ENCODE results near the gene DHRS7.
A peak's percentile ranks its signal among the peaks of the same experiment; 100 is the strongest.
"Not testable (repeated sequence)": the region's sequence is repeated elsewhere in the genome, so short reads cannot be mapped to it uniquely, and the experiment has no call there.

DHRS7 gene

DNA sequence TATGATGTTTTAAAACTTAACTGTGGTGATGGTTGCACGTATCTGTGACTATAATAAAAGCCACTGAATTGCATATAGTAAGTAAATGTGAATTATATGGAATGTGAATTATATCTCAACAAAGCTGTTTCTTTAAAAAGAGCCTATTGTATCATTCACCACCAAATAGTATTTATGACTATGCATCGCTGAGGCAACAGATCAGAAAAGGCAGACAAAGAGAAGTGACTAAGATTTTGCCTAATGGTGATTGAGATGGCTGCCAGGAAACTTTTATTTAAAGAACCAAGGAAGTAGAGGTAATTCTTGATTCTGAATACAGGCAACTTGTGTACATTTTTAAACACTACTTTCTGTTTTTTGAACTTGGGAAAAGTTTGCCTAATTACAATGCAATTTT lies 31.7 kb downstream of the DHRS7 start:
- DNase-seq (ENCODE audit: low read depth) = no peak

DNA sequence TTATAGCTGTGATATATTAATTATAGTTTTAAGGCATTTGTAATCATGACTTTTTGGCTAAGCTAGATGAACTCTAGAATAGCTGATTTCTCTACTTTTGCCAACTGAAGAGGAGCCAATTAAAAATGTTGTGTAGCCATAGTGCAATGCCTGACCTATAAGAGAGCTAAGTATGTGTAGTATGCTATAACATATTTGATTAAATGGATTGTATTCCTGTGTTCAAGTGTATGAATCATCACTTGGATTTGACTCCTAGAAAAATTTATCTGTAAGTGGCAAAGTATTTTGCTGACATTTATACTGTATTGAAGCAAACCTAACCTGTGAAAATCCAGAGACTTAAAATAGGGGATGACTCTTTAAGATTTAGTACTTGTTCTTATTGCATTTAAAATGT lies 39.3 kb downstream of the DHRS7 start:
- DNase-seq (ENCODE audit: low read depth) = peak; percentile 28

GRCh38 chr14:60116181-60116580 lies 49.0 kb downstream of the DHRS7 start:
- peak; percentile 20 for DNase-seq (ENCODE audit: low read depth)

DNA sequence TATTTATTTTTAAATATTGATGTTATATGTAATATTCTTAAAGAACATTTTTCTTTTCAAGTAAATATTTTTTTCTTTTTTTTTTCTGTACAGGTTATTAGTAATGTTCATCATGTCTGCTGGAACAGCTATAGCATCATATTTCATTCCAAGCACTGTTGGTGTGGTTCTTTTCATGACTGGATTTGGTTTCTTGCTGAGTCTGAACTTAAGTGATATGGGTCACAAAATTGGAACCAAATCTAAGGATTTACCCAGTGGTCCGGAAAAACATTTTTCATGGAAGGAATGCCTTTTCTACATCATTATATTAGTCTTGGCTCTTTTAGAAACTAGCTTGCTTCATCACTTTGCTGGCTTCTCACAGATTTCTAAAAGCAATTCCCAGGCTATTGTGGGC lies 50.3 kb downstream of the DHRS7 start:
- DNase-seq (ENCODE audit: low read depth) = peak; percentile 22

DNA sequence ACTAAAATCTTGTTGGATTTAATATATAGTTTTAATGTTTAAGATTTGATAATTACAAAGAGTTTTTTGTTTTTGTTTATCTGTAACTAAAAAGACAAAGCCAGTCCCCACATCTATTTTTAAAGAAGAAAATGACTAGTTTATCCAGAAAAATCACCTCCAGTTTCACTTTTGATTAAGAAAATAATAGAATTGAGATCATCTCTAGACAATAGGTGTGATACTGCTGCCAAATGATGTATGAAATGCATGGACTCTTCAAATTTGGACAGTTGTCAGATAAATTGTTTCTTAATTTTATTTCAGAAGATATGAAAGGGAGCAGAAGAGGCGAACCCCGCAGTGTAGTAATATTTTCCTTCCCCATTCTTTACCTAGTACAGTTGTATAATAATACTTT lies 53.5 kb downstream of the DHRS7 start:
- DNase-seq (ENCODE audit: low read depth) = no peak

GRCh38 chr14:60107477-60107876 lies 57.7 kb downstream of the DHRS7 start:
- DNase-seq (ENCODE audit: low read depth) = no peak

GRCh38 chr14:60106339-60106738 lies 58.9 kb downstream of the DHRS7 start:
- DNase-seq (ENCODE audit: low read depth) = peak; percentile 85

DNA sequence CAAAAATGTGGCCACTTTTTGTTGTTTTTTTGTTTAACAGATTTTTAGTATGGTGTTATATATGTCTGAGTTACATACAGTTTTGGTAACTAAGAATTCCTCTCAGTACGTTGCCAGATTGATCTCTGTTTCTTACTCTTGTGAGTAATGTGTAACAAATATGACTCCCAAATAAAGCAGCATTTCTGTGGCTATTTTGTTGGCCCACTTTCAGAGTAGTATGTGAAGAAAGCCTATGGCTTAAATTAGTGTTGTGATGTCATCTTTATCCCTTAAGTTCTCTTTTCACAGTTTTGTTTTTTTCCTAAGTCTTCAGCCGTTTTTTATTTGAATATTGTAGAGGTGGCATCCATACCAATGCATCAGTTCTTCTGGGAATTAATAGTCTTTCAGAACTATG lies 62.8 kb downstream of the DHRS7 start:
- DNase-seq (ENCODE audit: low read depth) = peak; percentile 92

- peak; percentile 54 for DNase-seq (ENCODE audit: low read depth)
Measured at GRCh38 chr14:60101786-60102185, 63.4 kb downstream of the DHRS7 start.

- not testable (repeated sequence) for DNase-seq (ENCODE audit: low read depth)
Measured at GRCh38 chr14:60099855-60100254, 65.3 kb downstream of the DHRS7 start.

DNA sequence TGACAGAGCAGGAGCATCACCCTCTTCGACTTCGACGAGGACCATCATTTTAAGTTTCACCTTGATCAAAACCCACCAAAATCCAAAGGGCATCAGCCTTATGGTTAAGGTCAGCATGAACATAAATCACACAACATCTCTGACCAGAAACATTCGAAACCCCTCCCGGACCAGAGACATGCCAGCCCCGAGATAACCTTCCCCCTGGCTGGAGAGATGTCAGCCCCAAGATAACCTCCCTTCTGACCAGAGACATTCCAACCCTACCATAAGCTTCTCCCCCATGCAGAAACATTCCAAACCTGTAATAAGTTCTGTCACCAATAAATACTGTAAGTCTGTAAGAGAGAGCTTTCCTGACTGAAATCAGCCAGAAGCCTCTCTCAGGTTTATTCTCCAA lies 67.2 kb downstream of the DHRS7 start:
- no peak for DNase-seq (ENCODE audit: low read depth)

- peak; percentile 89 for DNase-seq (ENCODE audit: low read depth)
Measured at GRCh38 chr14:60095781-60096450, 69.3 kb downstream of the DHRS7 start.

DNA sequence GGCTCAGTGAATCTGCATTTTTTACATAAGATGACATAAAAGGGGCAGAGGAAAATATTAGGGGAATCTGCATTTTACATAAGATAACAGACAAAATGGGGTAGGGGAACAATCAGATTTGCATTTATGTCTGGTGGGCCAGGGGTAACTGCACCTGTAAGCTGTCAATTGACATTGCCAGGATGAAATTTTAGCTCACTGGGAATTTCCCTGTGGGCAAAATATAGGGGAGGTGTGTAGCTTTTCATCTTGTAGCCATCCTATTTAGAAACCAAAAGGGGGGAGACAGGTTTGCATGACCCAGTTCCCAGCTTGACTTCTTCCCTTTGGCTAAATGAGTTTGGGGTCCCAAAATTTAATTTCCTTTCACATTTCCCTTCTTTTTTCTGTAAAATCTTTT lies 70.0 kb downstream of the DHRS7 start:
- DNase-seq (ENCODE audit: low read depth) = no peak

DNA sequence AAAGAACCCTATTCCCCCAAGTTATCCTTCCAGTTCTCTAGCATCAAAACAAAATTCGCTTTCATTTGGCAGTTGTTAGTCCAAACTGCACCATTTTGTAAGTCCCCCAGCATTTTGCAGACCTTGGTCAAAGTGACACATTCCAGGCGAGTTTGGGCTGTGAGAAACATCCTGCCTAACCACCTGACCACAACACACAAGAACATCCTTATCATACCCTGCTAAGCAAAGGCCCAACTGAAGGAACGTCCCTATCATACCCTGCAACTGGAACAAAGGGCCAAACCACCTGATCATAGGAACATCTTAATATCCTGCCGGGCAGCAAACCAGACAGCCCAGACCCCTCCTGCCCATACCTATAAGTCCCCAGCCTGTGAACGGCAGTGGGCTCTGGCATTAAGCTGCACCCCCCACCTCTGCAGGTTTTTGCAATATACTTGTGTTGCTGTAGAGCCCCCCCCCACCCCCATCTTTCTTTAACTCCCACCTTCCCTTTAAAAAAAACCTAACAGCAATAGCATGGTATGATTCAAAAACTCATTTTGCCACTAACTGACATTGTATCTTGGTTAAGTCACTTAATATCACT lies 70.8 kb downstream of the DHRS7 start:
- peak; percentile 81 for DNase-seq (ENCODE audit: low read depth)

Data from iris pigment epithelial cell (primary cell).